GM19023 (cell line): ENCODE data around the gene RGS18.
"Not testable (repeated sequence)": the region's sequence is repeated elsewhere in the genome, so short reads cannot be mapped to it uniquely, and the experiment has no call there.

Source experiments
- ATAC-seq: cut with Tn5 transposase; IDR thresholded peaks from one replicate; pipeline ENCODE4 v1.9.1; 2021; ENCODE audit warnings: mild to moderate bottlenecking, moderate library complexity; ENCODE audit not compliant: unreplicated experiment

RGS18 gene, protein sequence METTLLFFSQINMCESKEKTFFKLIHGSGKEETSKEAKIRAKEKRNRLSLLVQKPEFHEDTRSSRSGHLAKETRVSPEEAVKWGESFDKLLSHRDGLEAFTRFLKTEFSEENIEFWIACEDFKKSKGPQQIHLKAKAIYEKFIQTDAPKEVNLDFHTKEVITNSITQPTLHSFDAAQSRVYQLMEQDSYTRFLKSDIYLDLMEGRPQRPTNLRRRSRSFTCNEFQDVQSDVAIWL

DNA sequence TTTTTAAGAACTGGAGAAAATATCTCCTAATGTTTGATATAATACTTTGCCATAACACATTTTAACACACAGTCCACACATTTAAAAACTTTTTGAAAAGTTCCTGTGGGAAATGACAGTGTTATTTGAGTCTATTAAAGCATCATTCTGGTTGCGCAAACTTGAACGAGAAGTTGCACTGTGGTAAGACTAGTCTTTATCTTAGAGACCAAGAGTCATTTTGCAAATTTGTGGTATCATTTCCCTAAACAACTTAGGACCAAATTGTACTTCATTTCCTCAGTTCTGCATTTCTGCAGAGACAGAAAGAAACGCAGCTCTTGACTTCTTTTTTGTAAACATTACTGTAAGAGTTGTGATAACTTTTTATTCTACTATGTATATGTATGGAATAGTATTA lies at the start of gene RGS18:
Gene RGS18, plus strand, starts transcription at position 282 of the 400 bp plus-strand sequence. CDS start 176 bp downstream, outside the sequence.
- ATAC-seq, result no peak

DNA sequence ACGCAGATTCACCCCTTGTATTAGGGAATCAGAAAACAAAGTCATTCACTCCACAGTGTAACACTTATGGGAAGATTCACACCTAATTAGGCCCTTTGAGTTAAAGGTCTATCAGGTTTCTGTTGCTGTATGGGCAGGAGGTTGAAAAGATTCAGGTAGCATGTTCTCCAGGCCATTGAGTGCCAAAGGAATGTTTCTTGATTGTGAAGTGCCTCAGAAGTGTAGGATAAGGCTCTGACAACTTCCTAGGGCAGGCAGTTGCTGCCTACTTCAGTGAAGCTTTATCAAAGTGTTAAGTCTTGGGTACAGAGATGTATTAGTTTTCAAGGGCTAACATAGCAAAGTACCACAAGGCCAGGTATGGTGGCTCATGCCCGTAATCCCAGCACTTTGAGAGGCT lies 48.7 kb upstream of the RGS18 start:
- no peak for ATAC-seq

DNA sequence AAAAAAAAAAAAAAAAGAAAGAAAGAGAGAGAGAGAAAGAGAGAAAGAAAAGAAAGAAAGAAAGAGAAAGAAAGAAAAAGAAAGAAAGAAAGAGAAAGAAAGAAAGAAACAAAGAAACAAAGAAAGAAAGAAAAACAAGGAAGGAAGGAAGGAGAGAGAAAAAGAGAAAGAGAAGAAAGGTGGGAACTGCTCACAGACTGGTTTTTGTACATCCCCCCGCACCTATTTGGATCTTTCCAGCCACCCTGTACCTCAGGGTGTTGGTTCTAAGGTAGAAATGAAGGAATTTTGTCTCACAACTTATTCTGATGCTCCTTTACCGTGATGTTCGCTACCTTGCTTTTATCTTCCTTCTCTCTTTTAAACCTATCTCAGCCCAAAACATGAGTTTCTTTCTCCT lies 43.3 kb upstream of the RGS18 start:
- no peak for ATAC-seq

DNA sequence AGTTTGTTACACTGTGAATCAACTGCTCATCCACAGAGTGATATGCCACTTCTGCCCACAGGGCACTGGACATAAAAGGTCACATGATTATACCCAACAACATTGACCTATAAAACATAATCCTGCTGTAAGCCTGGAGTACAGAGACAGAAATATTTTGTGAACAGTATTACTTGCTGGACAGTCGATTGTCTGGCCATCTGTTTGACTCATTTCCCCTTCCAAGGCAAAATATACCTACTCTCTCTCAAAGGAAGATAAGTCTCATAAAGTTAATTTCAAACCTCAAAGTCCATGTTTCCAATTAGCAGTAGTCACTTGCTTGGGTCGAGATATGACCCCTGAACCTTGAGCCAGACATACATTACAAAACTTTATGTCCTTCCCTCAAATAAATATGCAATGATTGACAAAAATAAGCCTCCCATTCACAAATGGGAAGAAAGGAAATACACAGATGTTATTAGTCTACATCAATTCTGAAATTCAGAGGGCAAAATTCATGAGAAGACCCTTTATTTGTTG lies 39.3 kb upstream of the RGS18 start:
- no peak for ATAC-seq

DNA sequence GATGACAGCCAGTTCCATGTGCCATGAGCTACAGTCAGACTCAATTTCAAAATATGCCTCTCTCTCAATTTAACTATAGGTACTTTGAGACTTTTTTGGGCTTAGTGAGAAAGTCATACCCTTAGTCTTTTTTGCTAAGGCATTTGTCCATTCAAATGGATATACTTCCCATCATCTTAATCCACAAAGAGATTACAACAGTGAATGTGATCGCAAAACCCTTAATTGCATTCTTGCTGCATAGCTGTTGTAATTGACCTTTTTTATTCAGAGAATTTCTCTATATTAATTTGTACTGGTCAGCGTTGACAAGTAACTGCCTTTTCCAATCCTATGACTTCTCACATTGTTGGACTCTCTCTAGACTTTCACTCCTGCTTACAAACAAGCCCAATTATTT lies 38.6 kb upstream of the RGS18 start:
- no peak for ATAC-seq

DNA sequence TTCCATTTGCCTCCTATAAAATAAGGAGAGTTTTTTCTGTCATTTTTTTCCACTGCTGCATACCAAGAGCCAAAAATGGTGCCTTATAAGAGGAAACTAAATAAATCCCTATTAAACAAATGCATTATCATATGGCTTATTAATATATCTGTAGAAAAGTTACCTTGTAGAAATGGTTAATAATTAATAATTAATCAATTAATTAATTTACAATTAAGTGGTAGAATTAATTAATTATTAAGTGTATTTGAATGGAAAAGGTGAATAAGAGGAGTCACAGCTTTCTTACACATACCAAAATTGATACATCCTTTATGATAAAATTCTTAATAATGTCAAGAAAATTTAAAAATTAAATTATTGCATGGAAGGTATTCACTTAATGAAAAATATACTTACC lies 35.6 kb upstream of the RGS18 start:
- no peak for ATAC-seq

DNA sequence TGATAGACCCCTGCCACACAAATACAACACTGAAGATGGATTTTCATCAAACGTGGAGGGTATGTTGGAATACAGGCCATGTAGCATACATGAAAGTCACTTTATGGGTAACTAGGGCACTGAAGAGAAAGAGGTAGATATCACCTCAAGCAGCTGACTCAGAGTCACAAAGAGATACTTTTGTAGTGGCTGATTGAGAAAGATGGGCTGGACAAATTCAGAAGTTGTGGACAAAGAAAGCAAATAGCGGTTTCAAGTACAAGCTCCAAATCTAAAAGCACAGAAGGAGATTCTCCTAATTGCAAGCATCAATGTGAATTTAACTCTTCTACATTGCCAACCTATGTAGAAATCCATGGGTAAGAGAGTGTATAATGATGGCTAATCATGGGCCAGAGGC lies 35.0 kb upstream of the RGS18 start:
- no peak for ATAC-seq

DNA sequence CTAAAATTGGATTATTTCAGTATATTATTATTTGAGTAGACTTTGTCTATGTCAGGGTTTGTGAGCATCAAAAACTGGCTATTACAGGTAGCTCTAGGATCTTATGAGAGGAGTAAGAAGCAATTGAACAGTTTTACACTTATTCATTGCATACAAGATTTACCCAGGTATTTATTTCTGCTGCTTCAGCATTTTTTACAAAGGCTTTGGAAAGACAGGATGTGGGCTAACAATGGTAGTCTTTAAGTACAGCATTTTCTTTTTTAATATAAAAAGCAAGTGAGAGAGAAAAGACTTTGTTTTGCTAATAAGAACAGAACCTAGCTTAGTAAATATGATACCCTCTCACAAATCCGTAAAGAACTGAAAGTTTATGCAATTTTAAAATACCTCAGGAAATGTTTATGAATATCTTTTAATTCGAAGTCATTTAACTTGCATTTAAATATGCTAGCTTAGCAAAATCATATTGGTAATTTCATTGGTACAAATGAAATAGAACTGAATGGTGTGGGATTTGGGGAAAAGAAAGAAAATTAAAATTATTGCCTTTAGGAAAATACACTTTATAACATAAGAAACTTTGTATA lies 32.1 kb upstream of the RGS18 start:
- ATAC-seq, result no peak

DNA sequence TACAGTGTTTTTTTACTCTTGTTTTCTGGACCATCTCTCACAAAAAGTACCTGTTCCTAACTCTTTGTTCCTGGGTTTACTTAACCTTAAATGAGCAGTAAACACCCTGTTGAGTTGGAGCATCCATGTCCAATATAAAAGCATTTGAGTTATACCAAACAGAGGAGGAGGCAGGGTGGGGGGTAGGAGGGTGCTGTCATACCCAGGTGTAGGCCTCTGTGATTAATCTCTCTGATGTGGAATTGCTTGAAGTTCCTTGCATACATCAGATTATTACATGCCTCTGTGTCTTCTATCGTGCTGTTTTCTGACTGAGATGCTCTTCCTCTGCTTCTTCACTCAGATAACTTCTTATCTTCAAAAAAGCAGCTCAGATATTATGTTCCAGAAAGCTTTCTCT lies 28.1 kb upstream of the RGS18 start:
- no peak for ATAC-seq

DNA sequence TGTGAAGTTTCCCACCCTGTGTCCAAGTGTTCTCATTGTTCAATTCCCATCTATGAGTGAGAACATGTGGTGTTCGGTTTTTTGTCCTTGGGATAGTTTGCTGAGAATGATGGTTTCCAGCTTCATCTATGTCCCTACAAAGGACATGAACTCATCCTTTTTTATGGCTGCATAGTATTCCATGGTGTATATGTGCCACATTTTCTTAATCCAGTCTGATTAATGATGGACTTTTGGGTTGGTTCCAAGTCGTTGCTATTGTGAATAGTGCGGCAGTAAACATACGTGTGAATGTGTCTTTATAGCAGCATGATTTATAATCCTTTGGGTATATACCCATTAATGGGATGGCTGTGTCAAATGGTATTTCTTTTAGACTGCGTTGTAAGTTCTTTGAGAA lies 27.4 kb upstream of the RGS18 start:
- ATAC-seq, result not testable (repeated sequence)

DNA sequence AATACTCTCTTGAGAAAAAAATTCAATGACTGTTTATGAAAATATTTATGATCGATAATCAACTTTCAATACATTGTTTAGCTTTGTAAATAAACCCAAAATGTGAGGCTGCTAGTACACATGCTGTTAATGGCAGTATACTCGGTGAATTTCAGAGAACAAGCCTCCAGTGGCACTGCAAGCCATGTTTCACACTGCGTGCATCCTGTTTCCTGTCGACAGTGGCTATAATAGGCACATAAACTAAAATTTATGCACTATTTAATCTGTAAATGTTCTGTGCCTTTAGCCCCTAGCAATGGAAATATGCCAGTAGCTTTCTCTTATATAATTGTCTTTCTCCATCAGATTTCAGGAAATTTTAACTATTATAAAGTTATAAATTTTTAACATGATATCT lies 26.3 kb upstream of the RGS18 start:
- ATAC-seq, result no peak

DNA sequence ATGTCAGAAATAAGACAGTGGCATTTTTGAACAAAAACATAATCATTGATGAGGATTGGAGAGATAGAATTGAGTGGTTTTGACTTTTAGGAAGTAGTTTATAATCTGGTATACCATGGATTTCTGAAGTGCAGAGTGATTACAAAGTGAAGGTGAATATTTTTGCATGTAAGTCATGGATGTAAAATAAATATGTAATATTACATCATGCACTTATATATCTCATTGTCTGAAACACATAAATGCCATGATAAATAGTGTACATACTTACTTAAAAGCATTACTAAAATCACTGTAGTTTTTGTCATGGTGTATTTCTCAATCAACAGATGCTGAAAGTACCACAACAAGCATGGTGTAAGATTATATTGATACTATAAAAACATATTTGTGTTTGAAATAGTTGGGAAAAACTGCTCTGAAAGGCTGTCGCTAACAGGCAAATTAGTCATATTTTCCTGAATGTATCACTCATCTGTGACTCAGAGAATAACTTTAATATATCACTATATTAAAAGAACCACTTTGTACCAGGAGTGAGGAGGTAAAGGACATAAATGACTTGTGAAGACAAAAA lies 24.8 kb upstream of the RGS18 start:
- no peak for ATAC-seq

DNA sequence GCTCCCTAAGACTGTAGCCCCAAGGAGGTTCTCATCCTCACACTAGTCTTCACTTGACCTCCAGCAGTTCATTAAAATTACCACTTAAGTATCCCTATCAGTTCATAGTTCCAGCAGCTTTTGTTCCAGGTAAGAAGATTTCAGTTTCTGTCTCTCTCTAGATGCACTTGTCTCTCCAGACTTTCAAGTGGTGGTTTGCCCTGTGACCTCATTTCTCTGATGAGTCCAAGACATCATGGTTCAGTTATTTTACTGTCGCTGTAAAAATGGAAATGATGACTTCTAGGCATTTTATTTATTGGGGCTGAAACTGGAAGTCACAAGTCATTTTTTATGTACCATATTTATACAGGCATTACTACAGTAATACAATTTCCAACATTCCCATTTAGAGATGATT lies 17.9 kb upstream of the RGS18 start:
- ATAC-seq, result no peak

DNA sequence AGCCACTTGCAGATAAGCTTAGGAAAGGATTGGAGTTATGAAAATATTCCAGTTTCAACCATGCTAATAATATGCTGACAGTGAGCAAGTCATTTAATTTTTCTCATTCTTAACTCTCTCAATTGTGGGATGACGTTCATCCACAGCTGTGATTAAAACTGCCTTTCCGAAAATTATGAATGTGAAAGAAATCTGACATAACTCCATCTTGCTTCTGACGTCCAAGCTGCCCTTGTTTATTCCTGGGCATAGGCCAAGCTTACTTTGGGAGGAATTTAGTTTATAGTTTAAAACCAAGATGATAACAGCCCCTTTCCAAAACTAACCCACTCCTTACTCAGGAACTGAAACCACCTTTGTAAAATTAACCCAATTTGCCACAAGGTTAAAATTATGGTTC lies 11.0 kb upstream of the RGS18 start:
- no peak for ATAC-seq

DNA sequence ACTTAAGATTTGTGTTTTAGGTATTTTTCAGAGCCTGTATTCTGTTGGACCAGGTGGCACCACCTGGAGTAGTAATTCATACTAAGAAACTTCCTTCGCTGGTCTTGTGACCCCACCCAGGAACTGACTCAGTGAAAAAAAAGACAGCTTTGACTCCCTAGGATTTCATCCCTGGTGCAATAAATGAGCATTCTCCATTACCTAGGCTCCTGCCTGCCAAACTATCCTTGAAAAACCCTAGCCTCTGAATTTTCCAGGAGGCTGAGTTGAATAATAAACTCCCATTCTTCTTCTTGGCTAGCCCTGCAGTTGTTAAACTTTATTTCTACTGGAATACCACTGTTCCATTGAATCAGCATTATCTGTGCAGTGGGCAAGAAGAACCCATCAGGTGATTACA lies 10.6 kb upstream of the RGS18 start:
- ATAC-seq, result no peak

DNA sequence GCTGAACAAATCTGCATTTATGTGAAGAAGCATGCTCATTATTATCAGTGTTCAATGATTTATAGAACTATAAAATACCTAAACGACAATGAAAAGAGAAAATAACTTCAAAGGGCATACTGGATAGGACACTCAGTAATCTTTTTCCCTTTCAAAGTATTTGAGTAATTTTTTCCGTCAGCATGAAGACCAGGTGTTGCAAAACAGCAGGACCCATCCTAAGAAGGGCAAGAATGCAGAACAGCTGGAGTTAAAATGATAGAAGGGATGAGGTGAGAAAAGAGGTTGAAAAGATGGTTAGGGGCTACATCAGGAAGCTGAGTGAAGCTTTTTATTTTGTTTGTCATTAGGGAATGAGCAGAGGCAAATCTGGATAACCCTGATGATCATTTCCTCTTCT lies 7.1 kb upstream of the RGS18 start:
- no peak for ATAC-seq

DNA sequence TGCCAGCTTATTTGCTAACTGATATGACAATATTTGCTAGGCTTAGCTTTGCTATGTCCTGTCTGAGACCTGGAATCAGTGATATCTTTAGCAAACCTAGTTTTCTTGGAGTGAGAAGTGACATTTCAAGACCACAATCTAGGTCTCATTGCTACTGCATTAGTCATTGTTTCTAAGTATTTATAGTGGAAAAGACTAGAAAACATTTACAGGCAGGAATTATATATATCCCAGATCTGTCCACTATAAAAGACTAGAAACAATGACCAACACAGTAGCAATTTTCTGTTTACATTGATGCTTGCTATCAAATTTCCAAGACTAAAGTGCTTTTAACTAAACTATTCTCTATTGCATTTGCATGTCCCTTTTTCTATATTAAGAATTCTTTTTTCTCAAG lies 5.0 kb upstream of the RGS18 start:
- ATAC-seq, result no peak

DNA sequence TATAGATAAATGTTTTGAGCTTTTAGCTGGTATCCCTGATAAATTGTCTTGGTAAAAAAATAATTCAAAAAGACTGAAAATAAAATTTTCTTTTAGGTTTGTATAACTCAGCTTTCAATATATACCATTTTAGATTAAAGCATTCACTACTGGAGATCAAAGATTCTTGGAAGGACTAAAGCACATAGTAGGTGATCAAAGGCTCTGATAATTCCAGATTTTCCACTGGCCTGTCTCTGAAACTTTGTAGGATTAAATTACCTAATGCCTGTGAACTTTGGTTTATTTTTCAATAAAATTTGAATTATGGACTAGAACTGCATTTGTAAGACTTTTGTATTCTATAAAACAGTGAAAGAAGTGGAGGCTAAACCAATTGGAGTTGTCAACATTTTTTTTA lies 1.2 kb upstream of the RGS18 start:
- ATAC-seq, result no peak

DNA sequence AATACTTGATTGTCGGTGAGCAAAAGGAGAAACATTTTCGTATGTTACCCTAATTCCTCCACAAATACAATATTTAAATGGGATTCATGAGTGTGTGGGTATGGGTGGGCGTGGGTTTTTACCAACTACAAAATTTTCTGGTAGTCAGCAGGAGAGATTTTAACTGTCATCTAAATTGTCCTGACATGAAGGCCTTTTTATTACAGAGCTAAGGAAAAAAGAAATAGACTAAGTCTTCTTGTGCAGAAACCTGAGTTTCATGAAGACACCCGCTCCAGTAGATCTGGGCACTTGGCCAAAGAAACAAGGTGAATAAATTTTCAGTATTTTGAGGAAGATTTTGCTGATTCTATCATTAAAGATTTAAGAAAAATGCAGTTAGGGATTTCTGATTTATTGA lies 752 bp downstream of the RGS18 start:
- ATAC-seq, result no peak

DNA sequence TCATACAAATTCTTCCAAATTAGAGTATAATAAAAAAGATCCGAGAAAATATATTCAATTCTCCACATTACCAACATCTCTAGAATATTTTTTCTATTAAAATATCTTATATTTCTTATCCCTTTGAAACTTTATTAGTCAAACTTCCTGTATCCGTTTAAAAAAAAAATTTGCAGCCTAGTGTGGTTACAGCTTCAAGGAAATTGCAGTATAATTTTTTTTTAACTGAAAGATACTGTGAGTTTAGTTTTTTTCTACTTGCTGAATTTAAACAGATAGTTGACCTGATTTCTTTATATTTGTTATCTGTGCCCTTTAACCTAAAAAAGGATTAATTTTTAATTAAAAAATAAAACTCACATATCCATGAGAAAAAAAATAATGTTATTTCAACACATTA lies 1.5 kb downstream of the RGS18 start:
- no peak for ATAC-seq

DNA sequence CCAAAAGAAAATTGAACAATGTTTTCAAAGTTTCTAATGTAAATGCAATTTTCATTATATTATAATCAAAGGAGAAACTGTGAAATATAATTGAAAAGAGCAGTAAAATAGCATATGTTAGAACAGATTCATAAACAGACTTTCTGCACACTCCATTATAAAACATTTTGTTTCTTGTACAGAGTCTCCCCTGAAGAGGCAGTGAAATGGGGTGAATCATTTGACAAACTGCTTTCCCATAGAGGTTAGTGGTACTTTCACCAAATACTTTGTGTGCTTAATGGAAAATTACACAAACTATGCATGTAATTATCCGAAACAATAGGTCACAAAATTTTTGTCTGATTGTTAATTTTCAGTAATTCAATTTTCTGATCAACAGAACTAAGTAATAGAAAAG lies 1.9 kb downstream of the RGS18 start:
- no peak for ATAC-seq

DNA sequence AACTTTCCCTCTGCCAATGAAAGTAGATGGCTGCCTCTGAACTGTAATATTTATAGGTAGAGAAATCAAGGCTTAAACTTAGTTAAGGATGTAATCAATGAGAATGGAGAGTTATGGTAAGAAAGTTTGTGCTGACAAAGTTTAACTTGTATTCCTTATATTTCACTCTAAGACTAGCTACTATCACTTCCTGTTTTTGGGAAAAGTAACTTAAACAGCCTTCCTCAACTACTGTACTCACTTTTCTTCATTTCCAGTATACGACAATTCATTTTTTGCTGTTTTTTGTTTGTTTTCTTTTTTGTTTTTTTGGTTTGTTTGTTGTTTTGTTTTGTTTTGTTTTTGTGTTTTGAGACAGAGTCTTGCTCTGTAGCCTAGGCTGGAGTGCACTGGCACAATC lies 3.7 kb downstream of the RGS18 start:
- no peak for ATAC-seq

DNA sequence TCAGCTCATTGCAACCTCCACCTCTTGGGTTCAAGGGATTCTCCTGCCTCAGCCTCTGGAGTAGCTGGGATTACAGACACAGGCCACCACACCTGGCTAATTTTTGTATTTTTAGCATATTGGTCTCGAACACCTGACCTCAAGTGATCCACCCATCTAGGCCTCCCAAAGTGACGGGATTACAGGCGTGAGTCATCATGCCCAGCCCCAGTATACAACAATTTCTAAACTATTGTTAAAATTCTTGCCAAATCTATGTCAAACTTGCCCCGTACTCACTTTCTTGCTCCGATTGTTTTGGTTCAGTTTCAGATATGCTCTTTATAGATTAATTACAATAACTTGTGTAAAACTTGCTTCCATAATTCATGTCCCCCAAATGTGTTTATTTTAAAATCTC lies 4.1 kb downstream of the RGS18 start:
- ATAC-seq, result no peak
